Measurements from ENCODE around the gene RAET1E.
"Not testable (repeated sequence)": the region's sequence is repeated elsewhere in the genome, so short reads cannot be mapped to it uniquely, and the experiment has no call there.

RAET1E gene

DNA sequence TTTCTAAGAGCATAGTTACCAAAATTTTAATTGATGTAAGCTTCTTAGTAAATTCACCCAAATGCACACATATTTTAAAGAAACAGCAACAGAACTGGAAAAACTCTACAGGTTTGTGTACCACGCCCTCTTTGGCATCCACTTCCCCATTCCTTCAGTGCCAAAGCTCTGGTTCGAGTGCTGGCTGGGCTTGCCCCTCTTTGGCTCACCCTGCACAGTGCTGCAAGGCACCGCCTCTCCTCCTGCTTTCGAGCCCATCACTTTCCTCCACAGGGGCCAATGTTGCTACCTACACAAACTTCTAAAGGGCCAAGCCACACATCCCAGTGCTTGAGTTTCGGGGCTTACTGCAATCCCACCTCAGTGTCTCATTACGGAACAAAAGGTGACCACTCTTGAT lies 43.4 kb downstream of the RAET1E start:
- no peaks in the 10 kb centered on the region for H3F3A ChIP-seq (ENCODE audit: insufficient read depth)
- no peak overlapping the region for H2AFZ ChIP-seq (ENCODE audit: low read depth, low read length, severe bottlenecking)
- H4K20me1 ChIP-seq (ENCODE audit: low read depth, low read length) = no peaks in the 10 kb centered on the region
- no peaks in the 10 kb centered on the region for H3K79me2 ChIP-seq (ENCODE audit: insufficient read depth, low read length)
- no peaks in the 10 kb centered on the region for H3K9me3 ChIP-seq (ENCODE audit: insufficient read depth, low read length)
- H3K36me3 ChIP-seq (ENCODE audit: low read length) = no peaks in the 10 kb centered on the region
- H3K27me3 ChIP-seq (ENCODE audit: low read length) = no peaks in the 10 kb centered on the region
- H3K4me3 ChIP-seq (ENCODE audit: insufficient read depth, low read length, poor library complexity, severe bottlenecking) = no peak overlapping the region
- H3K9me2 ChIP-seq (replicated peaks; ENCODE audit: insufficient read depth, low read length) = no peaks in the 10 kb centered on the region
- H3K9ac ChIP-seq (ENCODE audit: low read length) = no peak overlapping the region
- H3K4me2 ChIP-seq (ENCODE audit: low read depth, low read length, poor library complexity, severe bottlenecking) = no peak overlapping the region
- no peak overlapping the region for H3K27ac ChIP-seq (ENCODE audit: low read depth, low read length)
- no peak for TF ChIP-seq EZH2phosphoT487 (conservative IDR thresholded peaks at IDR 0.05; ENCODE audit: low read length)
- TF ChIP-seq, protein P1, sequence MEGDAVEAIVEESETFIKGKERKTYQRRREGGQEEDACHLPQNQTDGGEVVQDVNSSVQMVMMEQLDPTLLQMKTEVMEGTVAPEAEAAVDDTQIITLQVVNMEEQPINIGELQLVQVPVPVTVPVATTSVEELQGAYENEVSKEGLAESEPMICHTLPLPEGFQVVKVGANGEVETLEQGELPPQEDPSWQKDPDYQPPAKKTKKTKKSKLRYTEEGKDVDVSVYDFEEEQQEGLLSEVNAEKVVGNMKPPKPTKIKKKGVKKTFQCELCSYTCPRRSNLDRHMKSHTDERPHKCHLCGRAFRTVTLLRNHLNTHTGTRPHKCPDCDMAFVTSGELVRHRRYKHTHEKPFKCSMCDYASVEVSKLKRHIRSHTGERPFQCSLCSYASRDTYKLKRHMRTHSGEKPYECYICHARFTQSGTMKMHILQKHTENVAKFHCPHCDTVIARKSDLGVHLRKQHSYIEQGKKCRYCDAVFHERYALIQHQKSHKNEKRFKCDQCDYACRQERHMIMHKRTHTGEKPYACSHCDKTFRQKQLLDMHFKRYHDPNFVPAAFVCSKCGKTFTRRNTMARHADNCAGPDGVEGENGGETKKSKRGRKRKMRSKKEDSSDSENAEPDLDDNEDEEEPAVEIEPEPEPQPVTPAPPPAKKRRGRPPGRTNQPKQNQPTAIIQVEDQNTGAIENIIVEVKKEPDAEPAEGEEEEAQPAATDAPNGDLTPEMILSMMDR (IDR thresholded peaks at IDR 0.05; ENCODE audit: insufficient read depth, low read length, poor library complexity, severe bottlenecking) = no peak

DNA sequence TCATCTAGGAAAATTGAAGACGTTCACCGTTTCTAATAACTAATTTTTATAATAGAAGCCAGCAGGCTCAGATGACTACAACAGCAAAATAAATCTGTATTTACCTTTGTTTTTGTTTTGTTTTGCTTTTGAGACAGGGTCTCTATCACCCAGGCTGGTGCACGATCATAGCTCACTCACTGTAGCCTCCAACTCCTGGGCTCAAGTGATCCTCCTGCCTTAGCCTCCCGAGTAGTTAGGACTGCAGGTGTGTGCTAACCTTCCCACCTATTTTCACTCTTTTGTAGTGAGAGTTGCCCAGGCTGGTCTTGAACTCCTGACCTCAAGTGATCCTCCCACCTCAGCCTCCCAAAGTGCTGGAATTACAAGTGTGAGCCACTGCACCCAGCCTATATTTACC lies 43.9 kb downstream of the RAET1E start:
- H3K27ac ChIP-seq (ENCODE audit: low read depth, low read length); H3K27me3 ChIP-seq (ENCODE audit: low read length); H4K20me1 ChIP-seq (ENCODE audit: low read depth, low read length); H3K36me3 ChIP-seq (ENCODE audit: low read length); H3K4me3 ChIP-seq (ENCODE audit: insufficient read depth, low read length, poor library complexity, severe bottlenecking); H3F3A ChIP-seq (ENCODE audit: insufficient read depth); H3K4me2 ChIP-seq (ENCODE audit: low read depth, low read length, poor library complexity, severe bottlenecking); H3K9me2 ChIP-seq (replicated peaks; ENCODE audit: insufficient read depth, low read length); H3K9me3 ChIP-seq (ENCODE audit: insufficient read depth, low read length); H3K79me2 ChIP-seq (ENCODE audit: insufficient read depth, low read length); H2AFZ ChIP-seq (ENCODE audit: low read depth, low read length, severe bottlenecking); H3K9ac ChIP-seq (ENCODE audit: low read length): not testable (repeated sequence)

DNA sequence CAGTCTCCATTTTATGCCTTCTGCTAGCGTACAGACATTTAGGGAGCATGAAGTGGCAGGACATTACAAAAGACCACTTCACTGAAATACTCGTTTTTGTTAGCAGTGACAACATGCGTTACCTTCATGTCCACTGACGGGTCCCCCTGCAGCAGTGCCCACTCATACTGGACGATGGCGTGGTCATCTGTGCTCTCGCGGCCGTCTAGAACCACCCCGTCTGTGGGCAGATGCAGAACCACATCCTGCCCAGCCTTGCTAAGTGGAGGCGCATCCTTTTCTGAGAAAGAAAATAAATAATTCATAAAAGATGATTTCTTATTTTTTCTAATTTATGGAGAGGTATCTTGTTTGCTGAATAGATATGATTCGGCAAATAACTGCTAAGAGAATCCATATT lies 45.0 kb downstream of the RAET1E start:
- H3K79me2 ChIP-seq (ENCODE audit: insufficient read depth, low read length) = no peaks in the 10 kb centered on the region
- H3K4me2 ChIP-seq (ENCODE audit: low read depth, low read length, poor library complexity, severe bottlenecking) = no peak overlapping the region
- no peaks in the 10 kb centered on the region for H3K9me3 ChIP-seq (ENCODE audit: insufficient read depth, low read length)
- no peaks in the 10 kb centered on the region for H3K27me3 ChIP-seq (ENCODE audit: low read length)
- H3F3A ChIP-seq (ENCODE audit: insufficient read depth) = no peaks in the 10 kb centered on the region
- H3K4me3 ChIP-seq (ENCODE audit: insufficient read depth, low read length, poor library complexity, severe bottlenecking) = no peak overlapping the region
- TF ChIP-seq, protein P1 (IDR thresholded peaks at IDR 0.05; ENCODE audit: insufficient read depth, low read length, poor library complexity, severe bottlenecking) = no peak
- H2AFZ ChIP-seq (ENCODE audit: low read depth, low read length, severe bottlenecking) = no peak overlapping the region
- H3K9ac ChIP-seq (ENCODE audit: low read length) = no peak overlapping the region
- H3K36me3 ChIP-seq (ENCODE audit: low read length) = no peaks in the 10 kb centered on the region
- no peaks in the 10 kb centered on the region for H4K20me1 ChIP-seq (ENCODE audit: low read depth, low read length)
- no peak overlapping the region for H3K27ac ChIP-seq (ENCODE audit: low read depth, low read length)
- H3K9me2 ChIP-seq (replicated peaks; ENCODE audit: insufficient read depth, low read length) = no peaks in the 10 kb centered on the region

DNA sequence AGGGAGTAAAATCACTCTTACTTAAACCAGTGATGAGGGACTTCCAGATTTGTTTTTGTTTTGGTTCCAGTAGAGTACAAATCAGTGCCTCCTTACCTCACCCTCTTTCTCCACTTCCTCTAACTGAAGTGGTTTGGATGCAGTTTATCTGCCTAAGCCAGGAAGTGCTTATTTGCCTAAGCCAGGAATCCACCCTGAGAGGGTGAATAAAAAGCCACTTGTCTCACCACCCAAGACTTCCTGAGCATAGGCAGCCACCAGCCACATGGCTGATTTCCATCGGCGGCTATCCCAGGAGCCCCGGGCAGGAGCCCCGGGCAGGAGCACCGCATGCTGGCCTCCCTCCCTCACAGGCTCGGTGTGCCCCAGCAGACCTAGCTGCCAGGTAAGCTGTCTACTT lies 45.7 kb downstream of the RAET1E start:
- H3K27ac ChIP-seq (ENCODE audit: low read depth, low read length) = no peak overlapping the region
- no peaks in the 10 kb centered on the region for H3K9me2 ChIP-seq (replicated peaks; ENCODE audit: insufficient read depth, low read length)
- no peak overlapping the region for H3K4me3 ChIP-seq (ENCODE audit: insufficient read depth, low read length, poor library complexity, severe bottlenecking)
- H2AFZ ChIP-seq (ENCODE audit: low read depth, low read length, severe bottlenecking) = no peak overlapping the region
- no peaks in the 10 kb centered on the region for H3F3A ChIP-seq (ENCODE audit: insufficient read depth)
- TF ChIP-seq, protein P1 (IDR thresholded peaks at IDR 0.05; ENCODE audit: insufficient read depth, low read length, poor library complexity, severe bottlenecking) = no peak
- H3K27me3 ChIP-seq (ENCODE audit: low read length) = no peaks in the 10 kb centered on the region
- H3K9me3 ChIP-seq (ENCODE audit: insufficient read depth, low read length) = no peaks in the 10 kb centered on the region
- H3K36me3 ChIP-seq (ENCODE audit: low read length) = no peaks in the 10 kb centered on the region
- no peak overlapping the region for H3K9ac ChIP-seq (ENCODE audit: low read length)
- H3K4me2 ChIP-seq (ENCODE audit: low read depth, low read length, poor library complexity, severe bottlenecking) = no peak overlapping the region
- H3K79me2 ChIP-seq (ENCODE audit: insufficient read depth, low read length) = no peaks in the 10 kb centered on the region
- H4K20me1 ChIP-seq (ENCODE audit: low read depth, low read length) = no peaks in the 10 kb centered on the region

Measured in SU-DHL-6 (cell line).